GM18517 (cell line): ENCODE results near the gene KIF21A.

Source experiments
- ATAC-seq: cut with Tn5 transposase; IDR thresholded peaks from one replicate; pipeline ENCODE4 v1.9.1; 2021; ENCODE audit warnings: mild to moderate bottlenecking, moderate library complexity; ENCODE audit not compliant: unreplicated experiment

Gene KIF21A

GRCh38 chr12:39292125-39292630, 150.7 kb downstream of the KIF21A start:
- no peak for ATAC-seq

- no peak for ATAC-seq
Measured at GRCh38 chr12:39287817-39288216, 155.1 kb downstream of the KIF21A start.

- ATAC-seq = no peak
Measured at GRCh38 chr12:39287409-39287808, 155.5 kb downstream of the KIF21A start.

GRCh38 chr12:39278426-39278825, 164.5 kb downstream of the KIF21A start:
- ATAC-seq = no peak

- ATAC-seq = no peak
Measured at GRCh38 chr12:39277416-39277815, 165.5 kb downstream of the KIF21A start.

GRCh38 chr12:39275846-39276245, 167.1 kb downstream of the KIF21A start:
- no peak for ATAC-seq

GRCh38 chr12:39272871-39273655, 169.9 kb downstream of the KIF21A start:
- ATAC-seq = no peak

GRCh38 chr12:39269492-39269891, 173.4 kb downstream of the KIF21A start:
- ATAC-seq = no peak

GRCh38 chr12:39267886-39268285, 175.0 kb downstream of the KIF21A start:
- ATAC-seq = no peak

- no peak for ATAC-seq
Measured at GRCh38 chr12:39252628-39253027, 190.3 kb downstream of the KIF21A start.
